Mononuclear cell (primary cell): ENCODE data around the gene CACNA1D. TPM values are rescaled to one million over a fixed set of nuclear protein-coding genes. Genes with fewer than 3 reads are reported as not detected.

Experiments
- H3K27me3 ChIP-seq: 2 replicates; pipeline ENCODE4 v1.6.0; 2011; ENCODE audit warnings: low read length, control low read depth; ENCODE audit not compliant: insufficient read depth
- H3K4me1 ChIP-seq: 2 replicates; pipeline ENCODE4 v1.5.1; 2011; ENCODE audit warnings: mild to moderate bottlenecking, low read length, control low read depth; ENCODE audit not compliant: insufficient read depth
- H3K4me3 ChIP-seq: 2 replicates; pipeline ENCODE4 v1.5.1; 2011; ENCODE audit warnings: mild to moderate bottlenecking, low read length, moderate library complexity
- H3K9me3 ChIP-seq: 2 replicates; pipeline ENCODE4 v1.5.1; 2011; ENCODE audit warnings: low read depth, mild to moderate bottlenecking, control low read depth, low read length
- total RNA-seq: library from RNA; depleted of rRNA; stranded (reverse); fragments of >200 nt; gene quantifications from one replicate; pipeline ENCODE4 v1.2.3, GENCODE V29; 2012

Gene CACNA1D
- total RNA-seq, 1 donor: 0.84 TPM

- no peaks in the 10 kb centered on the region for H3K27me3 ChIP-seq
- H3K4me3 ChIP-seq: no peak overlapping the region
- no peaks in the 10 kb centered on the region for H3K4me1 ChIP-seq
- H3K9me3 ChIP-seq: no peaks in the 10 kb centered on the region
These were observed 237.7 kb downstream of the CACNA1D start for GRCh38 chr3:53731934-53732624.

DNA sequence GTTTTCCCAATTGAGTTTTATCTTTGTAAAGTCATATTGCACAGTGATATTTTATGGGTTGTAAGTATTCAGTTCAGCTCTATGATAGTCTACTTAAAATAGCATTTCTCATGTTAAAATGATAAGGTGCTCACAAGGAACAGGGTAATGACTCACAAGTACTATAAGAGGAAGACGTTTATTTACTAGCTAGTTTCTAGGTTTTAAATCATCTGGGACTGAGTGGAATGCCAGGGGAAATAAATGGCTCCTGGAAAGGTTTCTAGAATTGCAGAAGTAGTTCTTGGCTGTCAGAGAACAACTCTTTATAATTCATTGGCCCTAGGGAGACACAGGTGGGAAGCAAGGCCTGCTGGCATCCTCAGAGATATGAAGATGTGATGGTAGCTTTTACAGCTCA lies 239.0 kb downstream of the CACNA1D start:
- Histone ChIP-seq H3K4me1 (no peaks in the 10 kb centered on the region), H3K4me3 (no peak overlapping the region), H3K27me3 (no peaks in the 10 kb centered on the region)

GRCh38 chr3:53739966-53740365 lies 245.6 kb downstream of the CACNA1D start:
- H3K9me3 ChIP-seq: no peaks in the 10 kb centered on the region
- H3K4me1 ChIP-seq: peaks cover 5% of the 10 kb centered on the region
- no peaks in the 10 kb centered on the region for H3K27me3 ChIP-seq
- no peak overlapping the region for H3K4me3 ChIP-seq

More for the DNA sequence above, 239.0 kb downstream of the CACNA1D start:
- H3K9me3 ChIP-seq: no peaks in the 10 kb centered on the region

GRCh38 chr3:53740956-53741355 lies 246.5 kb downstream of the CACNA1D start:
- Histone ChIP-seq H3K27me3 (no peaks in the 10 kb centered on the region), H3K4me3 (no peak overlapping the region), H3K9me3 (no peaks in the 10 kb centered on the region), H3K4me1 (peaks cover 5% of the 10 kb centered on the region)

- no peaks in the 10 kb centered on the region for H3K27me3 ChIP-seq
- H3K4me1 ChIP-seq: peaks cover 32% of the 10 kb centered on the region
- H3K9me3 ChIP-seq: no peaks in the 10 kb centered on the region
- H3K4me3 ChIP-seq: no peak overlapping the region
These were observed 249.9 kb downstream of the CACNA1D start for GRCh38 chr3:53744351-53744750.

GRCh38 chr3:53747559-53747958 lies 253.1 kb downstream of the CACNA1D start:
- Histone ChIP-seq H3K9me3 (no peaks in the 10 kb centered on the region), H3K4me3 (no peak overlapping the region)

GRCh38 chr3:53748512-53749271 lies 254.3 kb downstream of the CACNA1D start:
- H3K4me1 ChIP-seq: peaks cover 61% of the 10 kb centered on the region
- H3K4me3 ChIP-seq: no peak overlapping the region
- H3K27me3 ChIP-seq: no peaks in the 10 kb centered on the region
- no peaks in the 10 kb centered on the region for H3K9me3 ChIP-seq

More at GRCh38 chr3:53747559-53747958, 253.1 kb downstream of the CACNA1D start:
- Histone ChIP-seq H3K27me3 (no peaks in the 10 kb centered on the region), H3K4me1 (peaks cover 50% of the 10 kb centered on the region)

GRCh38 chr3:53749448-53749847 lies 255.0 kb downstream of the CACNA1D start:
- no peaks in the 10 kb centered on the region for H3K27me3 ChIP-seq
- H3K4me3 ChIP-seq: no peak overlapping the region
- no peaks in the 10 kb centered on the region for H3K9me3 ChIP-seq
- peaks cover 66% of the 10 kb centered on the region for H3K4me1 ChIP-seq

DNA sequence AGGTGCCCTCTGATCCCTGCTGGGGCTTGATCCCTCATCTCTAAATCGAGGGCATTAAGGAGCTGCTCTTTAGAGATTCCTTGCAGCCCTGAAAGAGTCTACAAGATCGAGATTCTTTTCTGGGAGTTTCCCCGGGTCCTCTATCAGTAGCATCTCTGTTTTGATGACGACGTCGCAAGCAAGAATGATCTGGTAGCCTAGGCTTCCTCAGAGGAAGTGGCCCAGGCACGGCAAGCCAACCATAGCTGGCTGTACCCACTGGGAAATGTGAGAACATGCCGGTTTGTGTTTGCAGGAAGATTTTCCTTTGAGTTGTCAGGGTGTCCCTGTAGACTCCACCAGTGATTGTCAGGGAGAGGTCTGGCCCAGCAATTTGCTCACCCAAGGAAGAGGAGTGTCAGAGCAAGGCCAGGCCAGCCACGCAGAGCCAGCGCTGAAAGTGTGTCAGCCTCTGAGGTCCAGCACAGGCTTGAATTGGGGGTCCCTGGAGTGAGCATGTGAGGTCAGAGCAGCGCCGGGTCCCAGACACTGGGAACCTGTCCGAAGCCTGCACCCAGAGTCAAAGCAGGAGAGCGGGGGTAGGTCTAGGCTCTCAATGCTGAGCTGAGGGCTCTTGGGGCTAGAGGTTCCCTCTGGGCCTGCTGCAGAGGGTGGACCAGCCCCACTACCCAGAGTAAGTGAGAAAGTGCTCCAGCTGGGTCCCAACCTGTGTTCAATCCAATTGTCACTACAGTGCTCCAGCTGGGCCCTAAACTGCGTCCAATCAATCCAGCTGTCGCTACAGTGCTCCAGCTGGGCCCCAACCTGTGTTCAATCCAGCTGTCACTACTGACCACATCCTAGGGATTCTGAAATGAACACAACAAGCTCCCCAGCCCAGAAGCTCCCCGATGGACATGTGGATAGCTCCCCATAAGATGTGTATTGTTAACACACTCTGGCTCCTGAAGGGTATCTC lies 256.1 kb downstream of the CACNA1D start:
- Histone ChIP-seq H3K9me3 (no peaks in the 10 kb centered on the region), H3K4me1 (peaks cover 73% of the 10 kb centered on the region), H3K27me3 (no peaks in the 10 kb centered on the region), H3K4me3 (no peak overlapping the region)

DNA sequence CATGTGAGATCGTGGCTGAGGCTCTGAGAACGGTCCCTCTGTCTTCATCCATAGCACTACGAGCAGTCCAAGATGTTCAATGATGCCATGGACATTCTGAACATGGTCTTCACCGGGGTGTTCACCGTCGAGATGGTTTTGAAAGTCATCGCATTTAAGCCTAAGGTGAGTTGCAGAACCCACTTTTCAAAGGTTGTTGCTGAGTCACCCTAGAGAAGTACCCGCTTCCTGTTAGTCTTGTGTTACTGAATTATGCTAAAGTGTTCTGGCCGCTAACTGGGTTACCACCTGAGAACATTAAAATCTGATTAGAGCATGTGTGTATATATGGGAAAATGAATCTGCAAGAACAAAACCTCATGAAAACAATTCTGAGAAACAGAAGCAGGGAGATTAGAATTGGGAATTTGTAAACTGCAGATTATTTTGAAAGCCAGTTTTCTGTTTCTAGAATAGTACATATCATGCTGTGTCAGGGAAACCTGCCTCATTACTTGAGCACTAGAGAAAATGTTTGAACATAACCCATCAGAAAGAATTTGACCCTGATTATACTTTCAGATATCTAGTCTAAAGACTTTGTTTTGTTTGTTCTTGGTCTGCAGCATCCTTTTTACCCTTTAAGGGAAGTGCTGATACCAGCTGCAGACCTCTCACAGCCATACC lies 259.2 kb downstream of the CACNA1D start:
- no peaks in the 10 kb centered on the region for H3K9me3 ChIP-seq
- no peaks in the 10 kb centered on the region for H3K27me3 ChIP-seq
- H3K4me3 ChIP-seq: no peak overlapping the region
- H3K4me1 ChIP-seq: peaks cover 52% of the 10 kb centered on the region

- no peak overlapping the region for H3K4me3 ChIP-seq
- H3K9me3 ChIP-seq: no peaks in the 10 kb centered on the region
- no peaks in the 10 kb centered on the region for H3K27me3 ChIP-seq
- peaks cover 46% of the 10 kb centered on the region for H3K4me1 ChIP-seq
These were observed 259.9 kb downstream of the CACNA1D start for GRCh38 chr3:53754325-53754724.

- Histone ChIP-seq H3K4me1 (peaks cover 15% of the 10 kb centered on the region), H3K27me3 (no peaks in the 10 kb centered on the region), H3K4me3 (no peak overlapping the region), H3K9me3 (no peaks in the 10 kb centered on the region)
These were observed 264.4 kb downstream of the CACNA1D start for GRCh38 chr3:53758846-53759245.

- Histone ChIP-seq H3K9me3 (no peaks in the 10 kb centered on the region), H3K4me1 (no peaks in the 10 kb centered on the region), H3K4me3 (no peak overlapping the region), H3K27me3 (peaks cover 2% of the 10 kb centered on the region)
These were observed 268.9 kb downstream of the CACNA1D start for GRCh38 chr3:53763353-53763752.

DNA sequence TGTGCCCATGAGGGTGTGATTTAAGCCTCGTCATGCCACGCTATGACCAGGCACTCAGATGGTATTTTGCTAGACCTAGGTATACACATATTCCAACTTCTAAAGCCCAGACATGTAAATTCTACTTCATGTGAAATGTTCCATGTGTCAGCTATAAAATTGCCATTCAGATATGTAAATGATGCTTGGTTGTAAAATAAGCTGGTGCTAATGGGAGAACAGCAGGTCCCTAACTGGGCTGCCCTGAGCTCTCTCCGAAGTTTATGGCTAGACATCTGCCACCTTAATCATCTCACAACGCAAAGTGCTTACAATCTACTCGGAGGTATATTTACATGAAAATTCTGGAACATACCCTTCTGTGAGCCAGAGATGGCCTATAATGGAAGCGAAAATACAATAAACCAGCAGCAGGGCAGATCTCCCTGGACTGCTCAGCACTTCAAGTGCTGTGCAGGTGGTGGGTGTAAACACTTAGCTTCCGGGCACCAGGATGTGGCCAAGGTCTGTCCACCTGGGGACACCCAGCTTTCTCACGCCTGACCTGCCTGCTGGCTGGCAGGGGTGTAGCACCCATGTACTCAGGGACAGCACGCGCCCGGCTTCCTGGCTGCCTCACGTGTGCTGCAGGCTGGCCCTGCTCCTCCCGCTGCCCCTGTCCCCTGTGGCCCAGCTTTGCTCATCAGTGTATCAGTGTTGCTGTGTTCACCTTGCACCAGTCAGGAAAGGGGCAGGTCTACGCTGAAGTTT lies 269.8 kb downstream of the CACNA1D start:
- Histone ChIP-seq H3K4me1 (no peaks in the 10 kb centered on the region), H3K9me3 (no peaks in the 10 kb centered on the region), H3K4me3 (no peak overlapping the region), H3K27me3 (peaks cover 2% of the 10 kb centered on the region)
